Omental fat pad (tissue), 4 donors: ENCODE results near the gene MRPL18. TPM values are rescaled to one million over a fixed set of nuclear protein-coding genes. Genes with fewer than 3 reads are reported as not detected.

Source experiments
- ATAC-seq: fragments of 150-250 bp; one replicate; pipeline ENCODE4 v1.9.1; 2016; ENCODE audit warnings: mild to moderate bottlenecking, moderate library complexity; ENCODE audit not compliant: low FRiP score
- DNase-seq: peaks from one replicate; pipeline ENCODE4 v3.0.0-alpha.2; 2019; ENCODE audit warnings: low spot score
- total RNA-seq, 4 donors: library from RNA; depleted of rRNA; stranded (reverse); fragments of >200 nt; gene quantifications; one replicate each; pipeline ENCODE4 v1.1.0, GENCODE V29; 2016
- TF ChIP-seq, protein P1 (sequence below), 3 donors: fragments of 450-650 bp; IDR thresholded peaks; one replicate each; pipeline ENCODE4 v1.5.1; 2016 to 2017; ENCODE audit warnings: antibody characterized with exemption in 3 of 3, mild to moderate bottlenecking in 3 of 3, moderate library complexity in 2 of 3

MRPL18 gene
- total RNA-seq, 4 donors from 2014 or later: 37.2 to 87.6 (median 60.3) TPM

GRCh38 chr6:159826004-159826403 lies 35.7 kb downstream of the MRPL18 start:
- ATAC-seq (no peak), DNase-seq (no peak)
- TF ChIP-seq, protein P1, sequence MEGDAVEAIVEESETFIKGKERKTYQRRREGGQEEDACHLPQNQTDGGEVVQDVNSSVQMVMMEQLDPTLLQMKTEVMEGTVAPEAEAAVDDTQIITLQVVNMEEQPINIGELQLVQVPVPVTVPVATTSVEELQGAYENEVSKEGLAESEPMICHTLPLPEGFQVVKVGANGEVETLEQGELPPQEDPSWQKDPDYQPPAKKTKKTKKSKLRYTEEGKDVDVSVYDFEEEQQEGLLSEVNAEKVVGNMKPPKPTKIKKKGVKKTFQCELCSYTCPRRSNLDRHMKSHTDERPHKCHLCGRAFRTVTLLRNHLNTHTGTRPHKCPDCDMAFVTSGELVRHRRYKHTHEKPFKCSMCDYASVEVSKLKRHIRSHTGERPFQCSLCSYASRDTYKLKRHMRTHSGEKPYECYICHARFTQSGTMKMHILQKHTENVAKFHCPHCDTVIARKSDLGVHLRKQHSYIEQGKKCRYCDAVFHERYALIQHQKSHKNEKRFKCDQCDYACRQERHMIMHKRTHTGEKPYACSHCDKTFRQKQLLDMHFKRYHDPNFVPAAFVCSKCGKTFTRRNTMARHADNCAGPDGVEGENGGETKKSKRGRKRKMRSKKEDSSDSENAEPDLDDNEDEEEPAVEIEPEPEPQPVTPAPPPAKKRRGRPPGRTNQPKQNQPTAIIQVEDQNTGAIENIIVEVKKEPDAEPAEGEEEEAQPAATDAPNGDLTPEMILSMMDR (IDR thresholded peaks at IDR 0.05): no peak

DNA sequence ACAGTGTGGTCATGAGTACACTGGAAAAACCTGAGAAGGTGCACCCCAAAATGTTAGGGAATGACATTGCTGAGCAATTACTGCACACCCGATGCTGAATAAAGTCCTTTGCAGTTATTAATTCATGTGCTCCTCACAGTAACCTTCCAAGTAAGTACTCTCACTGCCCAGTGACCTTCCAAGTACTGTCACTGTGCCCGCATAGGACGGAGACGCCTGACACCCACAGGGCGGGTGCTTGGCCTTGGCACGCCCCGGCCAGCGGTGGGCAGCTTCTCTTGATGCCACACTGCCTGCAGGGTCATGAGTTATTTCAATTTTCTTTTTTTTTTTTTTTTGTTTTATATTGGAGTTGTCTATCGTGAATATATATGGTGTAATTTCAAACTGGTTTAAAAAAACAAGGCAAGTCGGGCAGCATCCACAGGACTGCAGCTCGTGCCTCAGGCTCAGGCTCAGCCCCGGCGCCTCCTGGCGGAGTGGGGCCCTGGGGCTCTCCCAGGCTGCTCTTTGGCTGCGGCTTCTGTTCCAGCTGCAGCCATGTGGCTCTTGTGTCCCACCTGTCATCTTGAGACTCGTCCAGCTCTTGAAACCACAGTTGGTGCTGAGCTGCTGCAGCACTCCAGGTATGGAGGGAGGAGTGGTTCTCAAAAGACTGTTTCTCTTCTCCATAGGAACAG lies 36.8 kb downstream of the MRPL18 start:
- DNase-seq (no peak), ATAC-seq (no peak)
- TF ChIP-seq, protein P1 (IDR thresholded peaks at IDR 0.05): no peak

DNA sequence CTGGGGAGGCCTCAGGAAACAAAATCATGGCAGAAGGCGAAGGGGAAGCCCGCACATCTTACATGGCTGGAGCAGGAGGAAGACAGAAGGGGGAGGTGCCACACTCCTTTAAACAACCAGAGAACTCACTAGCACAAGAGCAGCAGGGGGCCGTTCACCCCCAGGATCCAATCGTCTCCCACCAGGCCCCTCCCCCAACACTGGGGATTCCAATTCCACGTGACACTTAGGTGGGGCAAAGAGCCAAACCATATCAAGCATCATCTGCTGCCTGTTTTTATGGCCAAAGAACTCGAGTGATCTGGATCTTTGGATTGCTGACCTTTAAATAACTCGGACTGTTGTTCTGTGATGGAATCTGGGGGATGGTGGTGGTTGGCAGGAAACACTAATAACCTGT lies 37.8 kb downstream of the MRPL18 start:
- TF ChIP-seq, protein P1 (IDR thresholded peaks at IDR 0.05): no peak
- ATAC-seq: peak; percentile 52

GRCh38 chr6:159829526-159829925 lies 39.3 kb downstream of the MRPL18 start:
- TF ChIP-seq, protein P1 (IDR thresholded peaks at IDR 0.05): no peak
- DNase-seq: no peak
- ATAC-seq: no peak

More for the DNA sequence above, 37.8 kb downstream of the MRPL18 start:
- DNase-seq: no peak

- ATAC-seq (no peak), DNase-seq (no peak)
- TF ChIP-seq, protein P1 (IDR thresholded peaks at IDR 0.05): no peak
Observed at GRCh38 chr6:159830501-159831372, 40.5 kb downstream of the MRPL18 start.

GRCh38 chr6:159831373-159831679 lies 41.1 kb downstream of the MRPL18 start:
- DNase-seq: no peak
- TF ChIP-seq, protein P1 (IDR thresholded peaks at IDR 0.05): no peak
- no peak for ATAC-seq
